Neutrophil (primary cell): ENCODE data around the gene DAPK1.
"Not testable (repeated sequence)": the region's sequence is repeated elsewhere in the genome, so short reads cannot be mapped to it uniquely, and the experiment has no call there.

Experiments
- H3K27ac ChIP-seq: fragments of 200-600 bp; sonication (generic); 2 replicates; pipeline ENCODE4 v1.5.1; 2016; ENCODE audit warnings: mild to moderate bottlenecking, moderate library complexity
- H3K27me3 ChIP-seq: fragments of 200-600 bp; sonication (generic); 2 replicates; pipeline ENCODE4 v1.6.0; 2016; ENCODE audit warnings: mild to moderate bottlenecking
- H3K36me3 ChIP-seq: fragments of 200-600 bp; sonication (generic); 2 replicates; pipeline ENCODE4 v1.5.1; 2017
- H3K4me1 ChIP-seq, 2 experiments: fragments of 200-600 bp in 1 of 2; sonication (generic) in 1 of 2; 1 replicate in 1 of 2; 2 replicates in 1 of 2; pipeline versions ENCODE4 v1.5.1 to v1.6.1; 2013 to 2016; ENCODE audit warnings: low read depth in 1 of 2, low read length in 1 of 2, mild to moderate bottlenecking in 1 of 2, moderate library complexity in 1 of 2; ENCODE audit not compliant: control insufficient read depth in 1 of 2, insufficient read depth in 1 of 2
- H3K4me3 ChIP-seq, 2 experiments: fragments of 200-600 bp in 1 of 2; sonication (generic) in 1 of 2; 1 replicate in 1 of 2; 2 replicates in 1 of 2; pipeline ENCODE4 v1.5.1; 2013 to 2016; ENCODE audit warnings: low read depth in 1 of 2, low read length in 1 of 2, mild to moderate bottlenecking in 1 of 2, moderate library complexity in 1 of 2
- H3K9me3 ChIP-seq: fragments of 200-600 bp; sonication (generic); 2 replicates; pipeline ENCODE4 v1.5.1; 2016
- TF ChIP-seq, protein P1 (sequence below): fragments of 200-600 bp; sonication (generic); IDR thresholded peaks from 2 replicates; pipeline ENCODE4 v1.5.1; 2016; ENCODE audit warnings: antibody characterized with exemption

DAPK1 gene

DNA sequence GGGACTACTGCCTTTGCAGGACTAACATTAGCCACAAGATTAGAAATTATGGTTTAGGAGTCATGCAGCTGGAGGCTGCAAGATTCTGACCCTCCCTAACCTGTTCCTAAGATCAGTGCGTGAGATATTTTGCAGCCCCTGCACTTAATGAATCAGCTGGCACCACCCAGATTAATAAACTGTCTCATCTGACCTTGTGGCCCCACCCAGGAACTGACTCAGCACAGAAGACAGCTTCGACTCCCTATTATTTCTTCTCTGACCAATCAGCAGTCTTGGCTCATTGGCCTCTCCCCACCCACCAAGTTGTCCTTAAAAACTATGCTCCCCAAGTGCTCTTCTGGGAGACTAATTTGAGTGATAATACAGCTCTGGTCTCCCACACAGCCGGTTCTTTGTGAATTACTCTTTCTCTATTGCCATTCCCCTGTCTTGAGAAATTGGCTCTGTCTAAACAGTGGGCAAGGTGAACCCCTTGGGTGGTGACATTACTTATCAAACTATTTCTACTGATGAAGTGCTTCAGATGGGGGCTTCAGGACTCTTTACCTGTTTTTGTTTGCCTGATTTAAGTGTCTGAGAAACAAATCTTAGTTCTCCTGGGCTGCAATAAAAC, 245.3 kb downstream of the DAPK1 start:
- H3K9me3 ChIP-seq: no peaks in the 10 kb centered on the region
- TF ChIP-seq, protein P1, sequence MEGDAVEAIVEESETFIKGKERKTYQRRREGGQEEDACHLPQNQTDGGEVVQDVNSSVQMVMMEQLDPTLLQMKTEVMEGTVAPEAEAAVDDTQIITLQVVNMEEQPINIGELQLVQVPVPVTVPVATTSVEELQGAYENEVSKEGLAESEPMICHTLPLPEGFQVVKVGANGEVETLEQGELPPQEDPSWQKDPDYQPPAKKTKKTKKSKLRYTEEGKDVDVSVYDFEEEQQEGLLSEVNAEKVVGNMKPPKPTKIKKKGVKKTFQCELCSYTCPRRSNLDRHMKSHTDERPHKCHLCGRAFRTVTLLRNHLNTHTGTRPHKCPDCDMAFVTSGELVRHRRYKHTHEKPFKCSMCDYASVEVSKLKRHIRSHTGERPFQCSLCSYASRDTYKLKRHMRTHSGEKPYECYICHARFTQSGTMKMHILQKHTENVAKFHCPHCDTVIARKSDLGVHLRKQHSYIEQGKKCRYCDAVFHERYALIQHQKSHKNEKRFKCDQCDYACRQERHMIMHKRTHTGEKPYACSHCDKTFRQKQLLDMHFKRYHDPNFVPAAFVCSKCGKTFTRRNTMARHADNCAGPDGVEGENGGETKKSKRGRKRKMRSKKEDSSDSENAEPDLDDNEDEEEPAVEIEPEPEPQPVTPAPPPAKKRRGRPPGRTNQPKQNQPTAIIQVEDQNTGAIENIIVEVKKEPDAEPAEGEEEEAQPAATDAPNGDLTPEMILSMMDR: no peak
- peaks cover 19% of the 10 kb centered on the region for H3K27me3 ChIP-seq
- H3K27ac ChIP-seq: no peak overlapping the region
- no peaks in the 10 kb centered on the region for H3K4me1 ChIP-seq
- H3K36me3 ChIP-seq: no peaks in the 10 kb centered on the region
- H3K4me3 ChIP-seq: no peak overlapping the region

- not testable (repeated sequence) for H3K27ac ChIP-seq, H3K4me3 ChIP-seq, H3K9me3 ChIP-seq, H3K36me3 ChIP-seq, H3K4me1 ChIP-seq
- peaks cover 22% of the 10 kb centered on the region for H3K27me3 ChIP-seq
These were observed 246.6 kb downstream of the DAPK1 start for GRCh38 chr9:87744247-87744646.

- H3K9me3 ChIP-seq: no peaks in the 10 kb centered on the region
- H3K4me3 ChIP-seq: no peak overlapping the region
- H3K27ac ChIP-seq: no peak overlapping the region
- H3K27me3 ChIP-seq: peaks cover 14% of the 10 kb centered on the region
- H3K36me3 ChIP-seq: no peaks in the 10 kb centered on the region
- TF ChIP-seq, protein P1: no peak
- no peaks in the 10 kb centered on the region for H3K4me1 ChIP-seq
These were observed 248.5 kb downstream of the DAPK1 start for GRCh38 chr9:87746186-87746585.

DNA sequence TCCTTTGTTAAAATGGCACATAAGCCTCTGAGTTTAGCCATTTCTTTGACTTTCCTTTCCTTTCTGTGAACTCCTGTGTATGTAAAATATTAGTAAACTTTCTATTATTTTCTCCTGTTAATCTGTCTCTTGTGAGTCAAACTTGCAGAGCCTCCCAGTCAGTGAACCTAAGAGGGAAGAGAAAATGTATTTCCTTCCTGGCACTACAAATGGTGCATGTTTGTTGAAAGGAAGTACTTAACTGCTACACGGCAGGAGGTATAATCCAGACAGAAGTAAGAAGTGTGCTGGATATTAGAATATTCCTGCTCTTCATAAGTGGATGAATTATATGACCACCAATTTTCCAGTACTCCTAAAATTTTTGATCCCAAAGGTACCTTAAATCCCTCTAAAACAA, 251.2 kb downstream of the DAPK1 start:
- no peak overlapping the region for H3K4me3 ChIP-seq
- no peaks in the 10 kb centered on the region for H3K4me1 ChIP-seq
- no peaks in the 10 kb centered on the region for H3K36me3 ChIP-seq
- TF ChIP-seq, protein P1: no peak
- peaks cover 3% of the 10 kb centered on the region for H3K27me3 ChIP-seq
- H3K9me3 ChIP-seq: no peaks in the 10 kb centered on the region
- H3K27ac ChIP-seq: no peak overlapping the region

DNA sequence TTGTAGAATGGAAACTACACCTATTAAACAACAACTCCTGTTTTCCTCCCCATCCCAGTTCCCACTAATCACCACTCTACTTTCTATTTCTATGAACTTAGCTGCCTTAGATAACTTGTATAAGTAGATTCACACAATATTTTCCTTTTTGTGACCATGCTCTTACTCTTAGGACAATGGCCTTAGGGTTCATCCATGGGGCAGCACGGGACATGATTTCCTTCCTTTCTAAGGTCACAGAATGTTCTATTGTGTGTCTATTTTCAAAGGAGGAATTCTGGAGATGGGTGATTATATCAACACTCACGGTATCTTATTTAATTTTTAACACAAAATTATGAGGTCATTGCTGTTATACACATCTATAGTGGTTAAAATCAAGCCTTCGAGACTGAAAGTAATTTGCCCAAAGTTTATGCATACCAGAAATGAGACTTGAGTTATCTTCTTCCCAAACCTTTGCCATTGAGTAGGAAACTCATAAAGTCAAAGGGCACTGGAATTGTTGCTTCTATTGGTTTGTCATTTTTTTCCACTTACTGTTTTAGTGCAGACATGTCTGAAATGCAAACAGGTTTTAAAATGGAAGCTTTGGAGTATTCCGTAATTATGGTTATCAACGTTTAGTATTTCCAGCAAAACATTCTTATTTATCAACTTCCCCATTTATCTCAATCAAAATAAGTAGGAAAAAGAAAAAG, 251.8 kb downstream of the DAPK1 start:
- Histone ChIP-seq H3K27me3 (peaks cover 3% of the 10 kb centered on the region), H3K4me3 (no peak overlapping the region), H3K27ac (no peak overlapping the region), H3K4me1 (no peaks in the 10 kb centered on the region), H3K36me3 (no peaks in the 10 kb centered on the region), H3K9me3 (no peaks in the 10 kb centered on the region)
- TF ChIP-seq, protein P1: no peak

- no peak overlapping the region for H3K4me3 ChIP-seq
- H3K4me1 ChIP-seq: no peaks in the 10 kb centered on the region
- no peaks in the 10 kb centered on the region for H3K36me3 ChIP-seq
- H3K27me3 ChIP-seq: peaks cover 3% of the 10 kb centered on the region
- H3K27ac ChIP-seq: no peak overlapping the region
- H3K9me3 ChIP-seq: no peaks in the 10 kb centered on the region
- TF ChIP-seq, protein P1: no peak
These were observed 253.1 kb downstream of the DAPK1 start for GRCh38 chr9:87750726-87751125.
